OCI-LY1 (cell line): ENCODE data around the gene DHFR.

Source experiments
- CTCF ChIP-seq: fragments of 200-600 bp; sonication (generic), shearing (Covaris generic); IDR thresholded peaks from 2 replicates; pipeline ENCODE4 v1.5.1; 2017; ENCODE audit warnings: mild to moderate bottlenecking, antibody characterized with exemption, low read length, moderate library complexity, mixed read lengths
- EZH2 ChIP-seq: fragments of 200-600 bp; sonication (generic), shearing (Covaris generic); IDR thresholded peaks from 2 replicates; pipeline ENCODE4 v1.8.0; 2017; ENCODE audit warnings: borderline replicate concordance, mixed run types, mild to moderate bottlenecking, antibody characterized with exemption, low read length, moderate library complexity, mixed read lengths

- peak; percentile 78 for TF ChIP-seq CTCF
- no peak for TF ChIP-seq EZH2
Observed at GRCh38 chr5:80672140-80672736, 17.5 kb upstream of the DHFR start.
